Activated T-cell treated with anti-CD3 and anti-CD28 coated beads, Interleukin-2, amount 50 U/mL, for 72 hours (primary cell): ENCODE results near the gene PRUNE2. TPM values are rescaled to one million over a fixed set of nuclear protein-coding genes. Genes with fewer than 3 reads are reported as not detected.

Experiments used
- ATAC-seq, 2 donors: fragments of 150-1000 bp; cut with Tn5 transposase; replicated peaks in 1 of 2; 2 replicates each; pipeline ENCODE4 v1.10.0; 2021; ENCODE audit warnings: moderate library complexity in 2 of 2, mild to moderate bottlenecking in 1 of 2
- DNase-seq, 2 donors: peaks; one replicate each; pipeline ENCODE4 v3.0.0; 2021 to 2022; ENCODE audit warnings: mixed read lengths in 1 of 2
- H3K27ac Mint-ChIP-seq: one replicate; pipeline ENCODE4 v1.8.0; 2022; ENCODE audit warnings: mild to moderate bottlenecking, moderate library complexity, mixed read lengths
- H3K27me3 Mint-ChIP-seq: one replicate; pipeline ENCODE4 v1.8.0; 2022; ENCODE audit warnings: low read depth, mixed read lengths
- H3K36me3 Mint-ChIP-seq, 2 donors: one replicate each; pipeline ENCODE4 v1.8.0; 2022; ENCODE audit warnings: mixed read lengths in 2 of 2, mild to moderate bottlenecking in 1 of 2; ENCODE audit not compliant: insufficient read depth in 2 of 2
- H3K4me1 Mint-ChIP-seq: one replicate; pipeline ENCODE4 v1.8.0; 2022; ENCODE audit warnings: low read depth, mixed read lengths
- H3K4me3 Mint-ChIP-seq, 2 donors: one replicate each; pipeline ENCODE4 v1.8.0; 2022; ENCODE audit warnings: mild to moderate bottlenecking in 2 of 2, mixed read lengths in 2 of 2, moderate library complexity in 2 of 2
- H3K9me3 Mint-ChIP-seq, 2 donors: one replicate each; pipeline ENCODE4 v1.8.0; 2022; ENCODE audit warnings: mixed read lengths in 2 of 2
- total RNA-seq, 2 donors: library from RNA; stranded (reverse); gene quantifications; one replicate each; pipeline ENCODE4 v1.2.3, GENCODE V29; 2022

PRUNE2 gene
- total RNA-seq, 2 donors from 2014 or later: 0.69 to 1.5 TPM

DNA sequence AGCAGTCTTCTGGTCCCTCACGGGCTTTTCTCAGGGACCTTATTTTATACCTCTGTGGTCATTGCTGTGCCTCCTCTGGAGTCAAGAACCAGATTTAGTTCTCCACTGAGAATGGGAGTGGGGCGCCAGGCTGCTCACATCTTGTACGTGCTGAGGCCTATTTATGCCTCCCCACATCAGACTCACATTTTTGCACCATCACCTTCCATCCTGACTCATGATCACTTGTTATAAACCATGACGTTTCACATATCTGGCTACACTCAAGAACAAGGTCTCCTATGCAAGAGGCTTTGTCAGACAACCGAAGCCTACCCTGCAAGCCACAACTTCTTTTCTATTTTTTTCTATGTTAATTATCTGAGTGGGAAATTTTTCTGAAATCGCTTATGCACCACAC lies 10.7 kb downstream of the PRUNE2 start:
- Mint-ChIP-seq H3K4me1 (no peaks in the 10 kb centered on the region), H3K9me3 (no peaks in the 10 kb centered on the region), H3K27ac (no peak overlapping the region), H3K4me3 (no peak overlapping the region), H3K36me3 (no peaks in the 10 kb centered on the region), H3K27me3 (peaks cover 13% of the 10 kb centered on the region)
- no peak for DNase-seq
- no peak for ATAC-seq

GRCh38 chr9:76894198-76894597 lies 11.7 kb downstream of the PRUNE2 start:
- ATAC-seq: no peak
- no peaks in the 10 kb centered on the region for H3K36me3 Mint-ChIP-seq
- no peaks in the 10 kb centered on the region for H3K4me1 Mint-ChIP-seq
- peaks cover 13% of the 10 kb centered on the region for H3K27me3 Mint-ChIP-seq
- no peak overlapping the region for H3K4me3 Mint-ChIP-seq
- H3K9me3 Mint-ChIP-seq: no peaks in the 10 kb centered on the region
- no peak overlapping the region for H3K27ac Mint-ChIP-seq
- no peak for DNase-seq

- H3K27ac Mint-ChIP-seq: no peak overlapping the region
- H3K36me3 Mint-ChIP-seq: no peaks in the 10 kb centered on the region
- no peaks in the 10 kb centered on the region for H3K4me1 Mint-ChIP-seq
- no peak overlapping the region for H3K4me3 Mint-ChIP-seq
- H3K9me3 Mint-ChIP-seq: no peaks in the 10 kb centered on the region
- peaks cover 13% of the 10 kb centered on the region for H3K27me3 Mint-ChIP-seq
- ATAC-seq: no peak
- no peak for DNase-seq
These were observed 12.4 kb downstream of the PRUNE2 start for GRCh38 chr9:76893395-76893932.

GRCh38 chr9:76891874-76892273 lies 14.0 kb downstream of the PRUNE2 start:
- H3K27ac Mint-ChIP-seq: no peak overlapping the region
- H3K4me1 Mint-ChIP-seq: no peaks in the 10 kb centered on the region
- no peaks in the 10 kb centered on the region for H3K36me3 Mint-ChIP-seq
- no peak overlapping the region for H3K4me3 Mint-ChIP-seq
- ATAC-seq (no peak), DNase-seq (no peak)
- H3K27me3 Mint-ChIP-seq: peaks cover 11% of the 10 kb centered on the region
- H3K9me3 Mint-ChIP-seq: no peaks in the 10 kb centered on the region

- Mint-ChIP-seq H3K36me3 (no peaks in the 10 kb centered on the region), H3K27me3 (peaks cover 5% of the 10 kb centered on the region), H3K9me3 (no peaks in the 10 kb centered on the region), H3K4me3 (no peak overlapping the region), H3K4me1 (no peaks in the 10 kb centered on the region), H3K27ac (no peak overlapping the region)
- no peak for DNase-seq
- no peak for ATAC-seq
These were observed 14.6 kb downstream of the PRUNE2 start for GRCh38 chr9:76891279-76891678.

DNA sequence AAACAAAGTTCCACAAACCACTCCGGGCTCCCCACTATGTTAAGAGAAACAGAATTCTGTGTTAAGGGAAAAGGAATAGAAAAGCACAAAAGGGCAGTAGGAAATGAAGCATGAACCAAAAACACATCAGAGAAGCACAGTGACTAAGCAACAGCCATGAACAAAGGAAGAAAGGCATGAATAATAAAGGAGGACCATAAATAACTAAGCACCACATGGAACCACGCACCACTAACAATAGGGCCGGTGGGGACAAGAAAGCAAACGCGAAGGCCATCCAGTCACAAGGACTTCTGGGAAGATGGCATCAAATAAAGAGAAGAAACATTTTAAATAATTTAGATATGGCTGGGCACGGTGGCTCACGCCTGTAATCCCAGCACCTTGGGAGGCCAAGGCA lies 18.0 kb downstream of the PRUNE2 start:
- no peak overlapping the region for H3K4me3 Mint-ChIP-seq
- no peaks in the 10 kb centered on the region for H3K36me3 Mint-ChIP-seq
- DNase-seq (no peak), ATAC-seq (no peak)
- no peaks in the 10 kb centered on the region for H3K27me3 Mint-ChIP-seq
- no peak overlapping the region for H3K27ac Mint-ChIP-seq
- no peaks in the 10 kb centered on the region for H3K9me3 Mint-ChIP-seq
- H3K4me1 Mint-ChIP-seq: no peaks in the 10 kb centered on the region

GRCh38 chr9:76887003-76887821 lies 18.7 kb downstream of the PRUNE2 start:
- Mint-ChIP-seq H3K27ac (no peak overlapping the region), H3K27me3 (no peaks in the 10 kb centered on the region), H3K9me3 (peaks cover 0 to 2% of the 10 kb centered on the region in 2 donors), H3K4me1 (no peaks in the 10 kb centered on the region), H3K36me3 (no peaks in the 10 kb centered on the region), H3K4me3 (no peak overlapping the region)
- DNase-seq (no peak), ATAC-seq (no peak)

GRCh38 chr9:76886318-76886717 lies 19.6 kb downstream of the PRUNE2 start:
- H3K36me3 Mint-ChIP-seq: no peaks in the 10 kb centered on the region
- H3K27ac Mint-ChIP-seq: no peak overlapping the region
- H3K4me1 Mint-ChIP-seq: no peaks in the 10 kb centered on the region
- peaks cover 0 to 2% of the 10 kb centered on the region in 2 donors for H3K9me3 Mint-ChIP-seq
- no peak overlapping the region for H3K4me3 Mint-ChIP-seq
- DNase-seq (no peak), ATAC-seq (no peak)
- H3K27me3 Mint-ChIP-seq: no peaks in the 10 kb centered on the region

GRCh38 chr9:76884823-76885222 lies 21.1 kb downstream of the PRUNE2 start:
- no peak overlapping the region for H3K27ac Mint-ChIP-seq
- no peak for DNase-seq
- H3K4me3 Mint-ChIP-seq: no peak overlapping the region

GRCh38 chr9:76883341-76883855 lies 22.5 kb downstream of the PRUNE2 start:
- Mint-ChIP-seq H3K9me3 (peaks cover 0 to 2% of the 10 kb centered on the region in 2 donors), H3K4me1 (no peaks in the 10 kb centered on the region), H3K4me3 (no peak overlapping the region), H3K36me3 (no peaks in the 10 kb centered on the region), H3K27me3 (no peaks in the 10 kb centered on the region), H3K27ac (no peak overlapping the region)
- no peak for DNase-seq
- ATAC-seq: no peak

More at GRCh38 chr9:76884823-76885222, 21.1 kb downstream of the PRUNE2 start:
- Mint-ChIP-seq H3K27me3 (no peaks in the 10 kb centered on the region), H3K36me3 (no peaks in the 10 kb centered on the region), H3K4me1 (no peaks in the 10 kb centered on the region), H3K9me3 (peaks cover 0 to 2% of the 10 kb centered on the region in 2 donors)
- ATAC-seq: no peak

DNA sequence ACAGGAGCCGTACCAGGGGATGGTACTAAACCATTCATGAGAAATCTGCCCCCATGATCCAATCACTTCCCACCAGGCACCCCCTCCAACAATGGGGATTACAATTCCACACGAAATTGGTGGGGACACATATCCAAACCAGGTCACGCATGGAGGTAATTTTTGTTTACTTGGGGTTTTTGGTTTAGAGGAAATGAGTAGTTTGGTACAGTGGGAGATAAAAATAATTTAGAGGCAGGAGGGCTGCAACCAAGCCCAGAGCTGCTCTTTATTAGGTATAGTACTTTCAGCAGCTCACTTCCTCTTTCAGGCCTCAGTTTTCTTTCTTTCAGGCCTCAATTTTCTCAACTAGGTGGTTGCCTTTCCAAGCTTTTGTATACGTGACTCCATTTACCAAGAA lies 23.2 kb downstream of the PRUNE2 start:
- ATAC-seq: no peak
- DNase-seq: no peak
- Mint-ChIP-seq H3K36me3 (no peaks in the 10 kb centered on the region), H3K9me3 (peaks cover 0 to 2% of the 10 kb centered on the region in 2 donors), H3K4me1 (no peaks in the 10 kb centered on the region), H3K27ac (no peak overlapping the region), H3K4me3 (no peak overlapping the region), H3K27me3 (no peaks in the 10 kb centered on the region)

DNA sequence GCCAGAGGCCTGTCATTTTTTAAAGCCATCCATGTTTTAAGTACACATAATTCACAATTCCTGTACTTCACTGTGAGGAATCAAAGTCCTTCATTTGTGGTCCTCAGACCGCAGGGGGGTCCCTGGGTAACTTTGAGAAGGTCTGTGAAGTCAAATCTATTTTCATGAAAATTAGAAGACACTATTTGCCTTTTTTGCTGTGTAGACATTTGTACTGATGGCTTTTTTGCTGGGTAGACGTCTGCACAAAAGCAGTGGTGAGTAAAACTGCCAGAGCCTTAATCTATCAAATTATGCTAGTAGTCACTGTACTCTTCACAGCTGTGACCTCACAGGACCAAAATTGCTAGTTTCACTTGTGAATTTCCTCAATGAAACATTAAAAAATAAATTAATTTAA lies 25.7 kb downstream of the PRUNE2 start:
- no peaks in the 10 kb centered on the region for H3K36me3 Mint-ChIP-seq
- ATAC-seq (no peak), DNase-seq (no peak)
- H3K27ac Mint-ChIP-seq: no peak overlapping the region
- H3K9me3 Mint-ChIP-seq: peaks cover 0 to 2% of the 10 kb centered on the region in 2 donors
- H3K4me3 Mint-ChIP-seq: no peak overlapping the region
- no peaks in the 10 kb centered on the region for H3K27me3 Mint-ChIP-seq
- H3K4me1 Mint-ChIP-seq: no peaks in the 10 kb centered on the region

DNA sequence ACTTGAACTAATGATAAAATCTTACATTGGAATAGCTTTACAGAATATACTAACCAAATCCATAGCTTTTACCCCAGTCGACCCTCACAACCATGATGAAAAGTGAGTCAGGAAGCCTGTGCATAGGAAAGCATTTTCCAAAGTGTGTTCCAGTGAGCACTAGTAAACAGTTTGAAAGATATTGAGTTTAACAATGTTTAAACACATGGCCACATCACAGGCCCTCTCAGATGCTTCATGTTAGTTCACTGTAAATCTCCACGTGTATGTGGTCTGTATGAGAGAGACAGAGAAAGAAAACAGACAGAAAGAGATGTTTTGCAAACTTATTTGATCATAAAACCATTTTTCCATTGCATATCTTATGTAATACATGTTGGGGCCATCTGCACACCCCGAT lies 27.0 kb downstream of the PRUNE2 start:
- DNase-seq (no peak), ATAC-seq (no peak)
- Mint-ChIP-seq H3K27ac (no peak overlapping the region), H3K9me3 (peaks cover 0 to 2% of the 10 kb centered on the region in 2 donors), H3K27me3 (no peaks in the 10 kb centered on the region), H3K4me3 (no peak overlapping the region), H3K36me3 (no peaks in the 10 kb centered on the region), H3K4me1 (no peaks in the 10 kb centered on the region)
